Endometrial microvascular endothelial cells (primary cell): ENCODE measurements around the gene ADAT2. TPM values are rescaled to one million over a fixed set of nuclear protein-coding genes. Genes with fewer than 3 reads are reported as not detected.
"Not testable (repeated sequence)": the region's sequence is repeated elsewhere in the genome, so short reads cannot be mapped to it uniquely, and the experiment has no call there.

Experiments
- in situ Hi-C: cut with HindIII; loops from 2 replicates; pipeline ENCODE4 v1.10.0; 2017; ENCODE audit warnings: low sequenced_read_pairs, low pct_unique_long_range_greater_than_20kb; ENCODE audit errors: inconsistent ontology term
- total RNA-seq: library from RNA; depleted of rRNA; stranded (reverse); fragments of >200 nt; gene quantifications from one replicate; pipeline ENCODE4 v1.2.3, GENCODE V29; 2015; ENCODE audit errors: inconsistent ontology term

Gene ADAT2
- total RNA-seq = 3.1 TPM

DNA sequence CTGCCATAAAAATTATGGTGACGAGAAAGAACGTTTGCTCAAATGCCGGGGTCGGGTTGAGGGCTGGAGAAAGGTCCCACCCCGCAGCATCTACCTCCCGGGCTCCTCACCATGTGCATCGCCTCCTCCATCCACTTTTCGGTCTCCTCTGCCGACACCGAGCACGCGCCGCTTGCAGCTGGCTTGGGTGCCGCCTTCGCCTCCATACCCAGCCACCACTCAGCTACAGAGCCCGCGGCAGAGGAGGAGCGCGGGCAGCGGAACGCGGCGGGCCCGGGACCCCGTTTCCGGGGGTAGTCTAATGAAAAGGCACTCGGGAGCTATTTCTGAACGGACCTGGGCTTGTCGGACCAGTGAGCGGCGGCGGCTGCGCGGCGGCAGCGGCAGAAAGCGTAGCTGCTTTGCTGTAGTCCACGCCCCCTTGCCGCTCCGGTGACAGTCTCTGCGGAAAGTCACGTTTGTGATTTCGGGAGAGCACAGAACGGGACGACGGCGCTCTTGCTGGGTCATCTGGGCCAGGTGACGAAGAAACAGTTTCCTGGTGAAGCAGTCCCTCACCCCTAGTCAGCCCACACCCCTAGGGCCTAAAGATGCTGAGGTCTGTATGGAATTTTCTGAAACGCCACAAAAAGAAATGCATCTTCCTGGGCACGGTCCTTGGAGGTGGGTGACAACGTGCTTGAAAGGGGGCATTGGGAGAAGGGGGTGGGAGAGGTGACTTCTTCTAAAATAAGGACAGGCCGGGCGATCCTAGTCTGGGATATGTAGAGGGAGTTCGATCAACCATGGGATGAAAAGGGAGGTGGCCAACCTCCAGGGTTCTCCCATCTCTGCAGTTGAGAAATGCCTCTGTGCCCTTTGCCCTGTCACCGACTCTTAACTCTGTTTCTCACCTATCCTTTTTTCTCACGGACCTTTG, at the start of gene ADAT2, which contains the start of gene PEX3:
Gene ADAT2, minus strand, starts transcription at position 243 of the 919 bp plus-strand sequence. Its CDS starts 37 bp downstream, at position 206.
Gene PEX3, plus strand, starts transcription at position 353 of the 919 bp plus-strand sequence. Its CDS starts 238 bp downstream, at position 591.
- in situ Hi-C loops = no loop called here

DNA sequence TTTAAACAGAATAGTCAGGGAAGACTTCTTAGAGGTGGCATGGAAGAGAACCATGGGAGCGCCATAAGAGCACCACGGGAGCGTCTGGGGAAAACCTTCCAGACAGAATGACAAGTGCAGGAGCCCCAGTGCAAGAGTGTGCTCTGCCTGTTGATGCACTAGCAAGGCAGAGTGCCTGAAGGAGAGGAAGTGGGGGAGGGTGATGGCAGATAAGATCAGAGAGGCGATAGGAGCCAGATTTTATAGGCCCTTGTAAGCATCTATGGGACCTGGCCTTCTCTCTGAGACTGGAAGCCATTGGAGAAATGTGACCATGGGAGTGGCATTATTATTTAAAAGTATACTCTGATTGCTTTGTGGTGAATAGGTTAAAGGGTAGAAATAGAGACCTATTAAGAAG, 47.9 kb upstream of the ADAT2 start:
- in situ Hi-C loops = no loop called here

DNA sequence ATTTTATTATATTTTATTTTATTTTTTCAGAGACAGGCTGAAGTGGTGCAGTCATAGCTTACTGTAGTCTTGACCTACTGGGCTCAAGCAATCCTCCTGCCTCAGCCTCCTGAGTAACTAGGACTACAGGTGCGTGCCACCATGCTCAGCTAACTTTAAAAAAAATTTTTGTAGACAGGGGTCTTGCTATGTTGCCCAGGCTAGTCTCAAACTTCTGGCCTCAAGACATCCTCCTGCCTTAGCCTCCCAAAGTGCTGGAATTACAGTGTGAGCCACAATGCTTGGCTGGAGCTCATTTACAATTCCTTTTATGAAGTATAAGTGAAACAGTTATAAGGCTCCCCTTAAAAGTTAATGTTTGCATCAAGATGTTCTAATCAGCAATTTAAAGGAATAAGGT, 46.5 kb upstream of the ADAT2 start:
- in situ Hi-C loops = no loop called here

DNA sequence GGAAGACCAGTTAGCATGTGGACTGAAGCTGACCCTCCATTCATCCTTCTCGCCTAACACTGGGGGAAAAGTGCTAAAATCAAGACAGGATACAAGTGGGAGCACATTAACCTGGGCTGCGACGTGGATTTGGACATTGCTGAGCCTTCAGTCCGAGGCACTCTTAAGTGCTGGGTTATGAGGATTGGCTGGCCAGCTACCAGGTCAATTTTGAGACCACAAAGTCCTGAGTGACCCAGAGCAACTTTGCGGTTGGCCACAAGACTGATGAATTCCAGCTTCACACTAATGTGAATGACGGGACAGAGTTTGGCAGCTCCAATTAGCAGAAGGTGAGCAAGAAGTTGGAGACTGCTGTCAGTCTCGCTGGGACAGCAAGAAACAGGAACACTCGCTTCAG, 40.3 kb upstream of the ADAT2 start:
- in situ Hi-C loops = no loop called here

DNA sequence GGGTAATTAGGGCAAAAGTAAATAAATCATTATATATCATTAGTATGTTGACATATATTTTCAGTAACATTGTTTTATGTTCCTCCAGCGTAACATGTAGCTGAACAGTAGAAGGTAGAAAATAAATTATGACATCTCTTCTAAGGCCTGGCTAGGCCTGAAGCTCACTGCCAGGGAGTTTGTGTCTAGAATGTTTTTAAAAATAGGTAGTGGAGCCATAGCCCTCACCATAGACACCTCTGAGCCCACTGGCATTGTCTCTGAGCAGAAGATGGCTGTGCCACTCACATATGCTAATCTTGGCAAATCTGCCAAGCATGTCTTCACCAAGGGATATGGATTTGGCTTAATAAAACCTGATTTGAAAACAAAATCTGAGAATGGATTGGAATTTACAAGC, 39.7 kb upstream of the ADAT2 start:
- in situ Hi-C loops = no loop called here

DNA sequence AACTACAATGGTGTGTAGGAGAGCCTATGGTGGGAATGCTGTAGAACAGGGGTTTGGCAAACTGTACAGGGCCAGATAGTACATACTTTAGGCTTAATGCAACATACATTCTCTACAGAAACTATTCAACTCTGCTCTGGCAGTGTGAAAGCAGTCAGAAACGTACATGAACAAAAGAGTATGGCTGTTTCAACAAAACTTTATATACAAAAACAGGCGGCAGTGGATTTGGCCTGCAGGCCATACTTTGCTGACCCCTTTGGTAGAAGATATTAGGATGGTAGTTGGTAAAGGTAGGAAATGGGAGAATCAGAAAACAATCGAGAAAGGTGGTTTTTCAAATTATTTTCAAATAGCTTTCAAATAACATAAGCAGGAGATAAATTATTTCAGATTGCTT, 36.3 kb upstream of the ADAT2 start:
- in situ Hi-C loops = no loop called here

DNA sequence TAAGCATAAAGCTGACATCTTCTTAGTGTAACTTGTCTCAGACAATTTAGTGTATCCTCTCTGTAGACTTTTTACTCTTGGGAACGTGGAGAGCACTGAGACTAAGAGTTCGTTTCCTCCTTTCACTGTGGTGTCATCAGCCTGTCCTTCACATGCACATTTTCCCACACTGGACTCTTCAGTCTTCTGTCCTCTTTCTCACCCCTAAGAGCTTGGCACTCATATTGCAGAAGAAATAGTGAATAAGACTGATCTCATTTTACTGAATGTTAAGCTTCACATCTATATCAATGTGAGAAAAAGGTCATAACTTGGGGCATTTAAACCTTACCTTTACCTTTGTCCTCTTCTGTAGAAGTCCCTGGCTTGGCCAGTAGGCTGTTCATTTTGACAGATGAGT, 35.5 kb upstream of the ADAT2 start:
- in situ Hi-C loops = no loop called here

DNA sequence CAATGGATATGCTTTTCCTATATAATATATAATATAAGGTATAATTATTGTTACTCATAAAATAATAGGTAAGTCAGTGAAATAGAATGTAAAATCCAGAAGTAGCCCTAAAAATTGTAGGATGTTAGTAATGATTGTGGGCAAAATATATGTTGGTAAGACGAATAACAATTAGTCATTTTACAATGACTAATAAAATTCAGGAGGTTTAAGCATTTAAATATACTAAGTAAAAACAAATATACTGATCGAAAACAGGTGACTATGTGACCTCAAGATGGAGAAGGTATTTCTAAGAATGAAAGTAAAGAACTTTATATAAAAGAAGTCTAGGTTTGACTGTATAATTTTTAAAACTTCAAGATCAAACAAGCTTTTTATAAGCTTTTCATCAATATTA, 32.1 kb upstream of the ADAT2 start:
- in situ Hi-C loops = no loop called here

DNA sequence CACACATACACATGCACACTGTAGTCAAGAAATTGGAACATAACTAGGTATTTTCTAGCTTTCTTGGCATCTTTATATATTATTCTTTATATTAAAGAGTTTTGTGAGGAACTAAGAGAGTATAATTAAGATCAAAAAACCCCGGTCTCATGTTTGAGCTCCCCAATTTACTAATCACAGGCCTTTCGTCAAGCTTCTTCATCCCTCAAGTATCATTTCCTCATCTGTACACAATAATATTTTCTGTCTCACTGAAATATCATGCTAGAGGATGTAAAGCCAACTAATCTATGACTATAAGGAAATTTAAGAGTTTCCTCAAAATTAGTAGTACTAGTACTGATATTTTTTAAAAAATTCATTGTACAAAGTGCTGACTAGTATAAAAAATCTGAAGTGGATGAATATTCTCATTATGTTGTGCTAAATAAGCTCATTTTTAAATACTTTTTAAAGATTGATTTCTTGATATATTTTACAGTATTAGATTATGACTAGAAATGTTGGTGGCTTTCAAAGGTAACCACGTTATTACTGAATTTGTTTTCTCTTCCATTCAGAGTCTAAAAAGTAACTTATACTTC, 28.1 kb upstream of the ADAT2 start:
- in situ Hi-C loops = no loop called here

DNA sequence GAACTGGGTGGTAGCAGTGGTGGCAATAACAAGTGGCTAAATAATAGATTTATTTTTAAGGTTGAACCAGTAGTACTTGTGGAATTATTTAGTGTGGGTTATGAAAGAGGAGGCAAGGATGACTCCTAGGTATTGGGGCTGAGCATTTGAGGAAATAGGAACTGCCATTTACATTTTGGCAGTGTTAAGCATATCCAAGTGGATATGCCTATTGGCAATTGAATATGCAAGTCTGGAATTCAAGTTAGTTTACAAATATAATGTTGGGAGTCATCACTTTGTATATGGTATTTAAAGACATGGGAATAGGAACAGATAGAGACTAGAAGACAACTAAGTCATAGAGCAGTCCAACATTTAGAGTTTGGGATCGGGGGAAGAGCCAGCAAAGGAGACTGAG, 26.1 kb upstream of the ADAT2 start:
- in situ Hi-C loops = no loop called here

DNA sequence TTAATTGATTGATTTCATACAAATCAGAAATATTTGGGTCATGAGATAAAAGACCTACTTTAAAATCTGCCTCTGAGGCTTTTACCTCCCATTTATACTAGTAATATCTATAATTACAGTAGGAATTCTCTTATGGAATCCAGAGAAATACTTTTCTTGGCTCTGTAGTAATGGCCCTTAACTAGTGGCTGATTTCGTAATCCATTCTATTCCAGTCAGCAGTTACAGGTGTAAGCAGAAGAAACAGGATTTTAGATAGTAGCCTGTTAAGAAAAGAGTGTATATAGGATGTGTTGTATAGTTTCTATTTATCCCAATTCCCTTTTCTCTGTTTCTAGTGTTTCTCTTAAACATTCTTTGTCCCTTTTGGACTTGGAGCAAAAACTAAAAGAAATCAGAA, 21.3 kb upstream of the ADAT2 start:
- in situ Hi-C loops = no loop called here

DNA sequence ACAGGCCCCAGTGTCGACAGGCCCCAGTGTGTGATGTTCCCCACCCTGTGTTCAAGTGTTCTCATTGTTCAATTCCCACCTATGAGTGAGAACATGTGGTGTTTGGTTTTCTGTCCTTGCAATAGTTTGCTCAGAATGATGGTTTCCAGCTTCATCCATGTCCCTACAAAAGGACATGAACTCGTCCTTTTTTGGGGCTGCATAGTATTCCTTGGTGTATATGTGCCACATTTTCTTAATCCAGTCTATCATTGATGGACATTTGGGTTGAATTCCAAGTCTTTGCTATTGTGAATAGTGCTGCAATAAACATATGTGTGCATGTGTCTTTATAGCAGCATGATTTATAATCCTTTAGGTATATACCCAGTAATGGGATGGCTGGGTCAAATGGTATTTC, 18.3 kb upstream of the ADAT2 start:
- in situ Hi-C loops = not testable (repeated sequence)

DNA sequence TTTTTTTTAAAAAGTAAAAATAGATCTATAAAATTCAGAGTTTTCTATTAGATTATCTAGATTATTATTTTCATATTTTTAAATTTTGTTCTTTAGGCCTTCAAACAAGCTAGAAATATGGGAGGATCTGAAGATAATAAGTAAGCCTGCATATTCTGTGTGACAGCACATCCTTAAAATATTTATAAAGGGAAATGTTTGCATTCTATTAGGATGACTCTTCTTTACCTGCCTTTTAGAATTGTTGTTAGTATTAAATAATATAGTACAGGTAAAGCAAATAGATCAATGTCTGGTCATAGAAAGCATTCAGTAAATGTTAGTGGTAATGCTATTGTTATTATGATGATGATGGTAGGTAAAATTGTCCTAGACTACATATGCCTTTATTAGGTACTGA, 17.5 kb upstream of the ADAT2 start:
- in situ Hi-C loops = no loop called here

DNA sequence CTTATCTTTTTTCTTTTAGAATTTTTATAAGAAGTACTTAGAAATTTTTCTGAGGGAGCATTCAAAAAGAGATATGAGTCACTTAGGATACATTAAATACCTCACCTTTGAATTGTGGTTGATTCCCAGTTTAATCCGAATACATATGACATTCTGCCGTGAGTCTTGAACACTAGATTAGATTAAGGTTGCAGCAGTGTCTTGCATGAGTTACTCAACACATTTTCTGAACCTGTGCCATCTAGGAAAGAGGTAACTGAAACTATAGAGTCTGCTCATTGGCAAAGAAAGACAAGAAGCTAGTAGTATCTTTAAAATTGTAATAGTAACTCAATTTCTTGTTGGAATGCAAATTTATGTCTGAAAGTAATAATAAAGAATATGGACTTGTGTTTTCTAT, 15.1 kb upstream of the ADAT2 start:
- in situ Hi-C loops = no loop called here

DNA sequence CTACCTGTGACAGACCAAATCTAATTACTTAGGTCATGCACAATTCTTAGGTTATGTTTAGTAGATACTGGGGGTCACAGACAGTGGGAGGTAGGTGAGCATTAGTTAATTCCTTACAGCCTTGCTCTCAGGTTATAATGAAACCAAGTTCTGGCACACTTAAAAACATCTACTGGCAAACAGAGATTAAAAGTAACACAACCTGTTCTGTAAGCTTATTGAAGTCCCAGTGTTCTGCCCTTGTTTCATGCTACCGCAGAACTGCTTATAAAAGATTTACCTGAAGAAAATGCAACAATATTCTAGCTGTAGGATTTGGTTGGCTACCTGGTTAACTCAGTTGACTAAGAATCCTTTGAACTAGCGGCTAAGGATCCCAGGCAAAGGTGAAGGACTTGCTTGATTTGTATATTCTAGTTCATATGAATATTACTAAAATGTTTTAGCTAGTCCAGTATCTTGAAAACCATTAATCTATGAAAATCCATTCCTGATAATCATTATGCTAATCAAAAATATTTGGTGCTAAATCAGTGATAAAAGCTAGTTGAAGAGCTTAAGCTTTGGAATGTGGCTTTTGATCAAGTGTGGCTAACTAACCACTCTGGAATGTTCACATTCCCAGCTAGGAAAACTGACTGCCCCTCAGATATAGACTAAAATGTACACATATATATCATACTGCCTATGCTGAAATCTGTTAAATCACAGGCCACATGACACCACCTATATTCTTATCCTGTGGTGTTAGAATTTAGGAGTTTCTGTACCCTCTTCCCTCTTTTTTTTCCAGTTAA, 7.3 kb upstream of the ADAT2 start:
- in situ Hi-C loops = no loop called here

DNA sequence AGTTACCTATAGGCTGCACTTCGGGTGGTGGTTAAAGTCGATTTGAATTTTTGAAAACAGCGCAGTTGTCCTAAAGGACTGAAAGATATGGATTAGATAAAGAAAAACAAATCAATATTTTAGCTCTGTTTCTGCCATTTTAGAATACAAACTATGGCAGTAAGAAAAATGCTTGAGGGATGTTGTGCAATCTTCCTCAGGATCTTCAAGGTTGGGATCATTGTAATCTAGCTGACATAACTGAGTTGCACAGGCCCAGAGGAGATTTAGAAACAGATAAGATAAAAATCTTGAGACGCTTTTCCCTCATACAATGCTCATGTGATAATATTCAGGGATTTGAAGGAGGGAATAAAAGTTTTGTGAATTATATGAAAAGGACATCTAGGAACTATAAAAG, 1.0 kb upstream of the ADAT2 start:
- in situ Hi-C loops = no loop called here

DNA sequence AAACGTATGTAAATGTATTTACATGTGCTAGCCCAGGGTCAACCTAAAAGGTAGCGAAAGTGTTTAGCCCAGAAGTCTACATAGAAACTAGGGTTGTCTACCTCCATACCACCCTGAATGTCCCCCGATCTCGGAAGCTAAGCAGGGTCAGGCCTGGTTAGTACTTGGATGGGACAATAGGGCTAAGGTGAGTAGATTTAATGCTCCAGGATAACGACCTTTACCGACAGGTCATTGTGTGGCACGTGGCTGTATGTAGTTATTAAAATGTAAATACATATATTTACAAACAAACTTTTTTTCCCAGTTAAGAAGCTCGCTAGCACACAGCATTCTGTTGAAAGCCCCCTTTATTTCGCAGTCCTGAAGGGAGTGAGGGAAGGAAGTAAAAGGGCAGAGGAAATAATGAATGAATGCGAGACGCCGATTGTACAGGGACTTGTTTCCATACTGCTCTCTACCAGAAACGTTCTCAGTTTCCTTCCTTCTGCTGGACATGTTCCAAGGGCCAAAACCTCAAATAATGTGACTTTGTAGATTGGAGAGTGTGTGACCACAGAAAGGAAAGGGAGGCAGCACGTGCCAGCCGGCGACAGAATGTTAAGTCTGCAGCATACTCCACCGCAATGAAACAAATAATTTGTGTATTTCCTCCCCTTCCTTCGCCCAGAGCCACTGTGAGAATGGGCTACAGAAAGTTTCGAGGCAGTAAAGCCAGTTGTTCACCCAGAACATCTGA, 612 bp downstream of the ADAT2 start:
- in situ Hi-C loops = no loop called here

DNA sequence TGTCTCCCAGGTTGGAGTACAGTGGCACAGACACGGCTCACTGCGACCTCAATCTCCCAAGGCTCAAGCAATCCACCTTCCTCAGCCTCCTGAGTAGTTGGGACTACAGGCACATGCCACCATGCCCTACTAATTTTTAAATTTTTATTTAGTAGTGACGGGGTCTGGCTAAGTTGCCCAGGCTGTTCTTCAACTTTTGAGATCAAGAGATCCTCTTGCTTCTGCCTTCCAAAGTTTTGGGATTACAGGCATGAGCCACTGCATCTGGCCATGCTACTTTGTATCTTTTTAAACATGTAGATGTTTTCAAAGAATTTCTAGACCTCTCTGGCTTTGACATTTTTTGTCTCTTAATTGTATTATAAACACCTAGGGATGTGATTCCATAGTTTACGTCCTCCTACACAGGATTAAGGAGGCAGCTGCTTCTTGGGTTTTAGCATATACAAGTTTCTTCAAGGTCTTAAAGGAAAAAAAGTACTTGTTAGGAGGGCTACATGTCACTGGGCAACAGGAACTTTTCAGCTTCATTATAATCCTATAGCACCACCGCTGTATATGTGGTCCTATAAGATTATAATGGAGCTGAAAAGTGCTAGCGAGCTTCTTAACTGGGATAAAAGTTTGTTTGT, 1.3 kb downstream of the ADAT2 start:
- in situ Hi-C loops = no loop called here
